GM06990 (cell line): ENCODE data around the gene ZNF738.

ENCODE experiments used
- DNase-seq: peaks from one replicate; pipeline ENCODE4 v3.0.0-alpha.2; 2011; ENCODE audit not compliant: insufficient read length; ENCODE audit errors: extremely low read depth
- H3K27me3 ChIP-seq: replicated peaks from 2 replicates; pipeline ENCODE4 v1.6.0; 2011; ENCODE audit warnings: low read length; ENCODE audit not compliant: control insufficient read depth, insufficient read depth
- H3K36me3 ChIP-seq: 2 replicates; pipeline ENCODE4 v1.5.1; 2011; ENCODE audit warnings: low read length; ENCODE audit not compliant: control insufficient read depth, insufficient read depth
- H3K4me3 ChIP-seq: replicated peaks from 2 replicates; pipeline ENCODE4 v1.5.1; 2011; ENCODE audit warnings: low read depth, mild to moderate bottlenecking, control low read depth, low read length
- CTCF ChIP-seq: IDR thresholded peaks from 2 replicates; pipeline ENCODE4 v1.5.1; 2011; ENCODE audit warnings: low read length, control low read depth, mild to moderate bottlenecking, inconsistent platforms; ENCODE audit not compliant: insufficient read depth, poor library complexity, severe bottlenecking

Gene ZNF738

GRCh38 chr19:21423057-21424041 lies 64.5 kb downstream of the ZNF738 start:
- H3K36me3 ChIP-seq, result no peaks in the 10 kb centered on the region
- no peak for TF ChIP-seq CTCF
- H3K4me3 ChIP-seq, result no peak overlapping the region
- no peak for DNase-seq
- no peaks in the 10 kb centered on the region for H3K27me3 ChIP-seq
